ENCODE measurements around the gene TSHR. TPM values are rescaled to one million over a fixed set of nuclear protein-coding genes. Genes with fewer than 3 reads are reported as not detected.

TSHR gene
- total and polyA plus RNA-seq, 2 of the 4 experiments (the other 2 are of a cell fraction), result not detected

DNA sequence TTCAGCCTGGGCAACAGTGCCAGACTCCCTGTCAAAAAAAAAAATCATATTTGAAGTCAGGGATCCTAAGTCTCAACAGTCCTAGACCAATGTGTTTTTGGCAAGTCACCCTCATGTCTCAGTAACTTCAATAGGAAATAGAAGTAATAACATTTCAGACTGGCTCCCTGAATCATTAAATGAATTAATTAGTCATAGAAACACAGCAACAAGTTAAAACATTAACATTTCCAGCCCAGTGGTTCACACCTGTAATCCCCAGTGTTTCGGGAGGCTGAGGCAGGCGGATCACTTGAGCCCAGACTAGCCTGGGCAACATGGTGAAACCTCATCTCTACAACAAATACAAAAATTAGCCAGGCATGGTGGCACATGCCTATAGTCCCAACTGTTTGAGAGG lies 140.1 kb downstream of the TSHR start:
- no peaks in the 10 kb centered on the region for H3K79me1 ChIP-seq (ENCODE audit: low read depth in 1 of 2, low read length in 2 of 2)
- no peaks in the 10 kb centered on the region for H3K9me3 ChIP-seq (ENCODE audit: control insufficient read depth, insufficient read depth, low read length)
- TF ChIP-seq RFX5 (IDR thresholded peaks at IDR 0.05; ENCODE audit: low read depth, low read length) (no peak), RCOR1 (IDR thresholded peaks at IDR 0.05; ENCODE audit: insufficient replicate concordance, low read length) (no peak), FOS (IDR thresholded peaks at IDR 0.05; ENCODE audit: low read depth, low read length) (no peak), SMC3 (IDR thresholded peaks at IDR 0.05; ENCODE audit: low read depth, low read length) (no peak), RAD21 (IDR thresholded peaks at IDR 0.05; ENCODE audit: low read length) (no peak)
- TF ChIP-seq, protein P1, sequence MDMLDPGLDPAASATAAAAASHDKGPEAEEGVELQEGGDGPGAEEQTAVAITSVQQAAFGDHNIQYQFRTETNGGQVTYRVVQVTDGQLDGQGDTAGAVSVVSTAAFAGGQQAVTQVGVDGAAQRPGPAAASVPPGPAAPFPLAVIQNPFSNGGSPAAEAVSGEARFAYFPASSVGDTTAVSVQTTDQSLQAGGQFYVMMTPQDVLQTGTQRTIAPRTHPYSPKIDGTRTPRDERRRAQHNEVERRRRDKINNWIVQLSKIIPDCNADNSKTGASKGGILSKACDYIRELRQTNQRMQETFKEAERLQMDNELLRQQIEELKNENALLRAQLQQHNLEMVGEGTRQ (IDR thresholded peaks at IDR 0.05; ENCODE audit: low read depth, low read length), result no peak
- dilution Hi-C loops (cut with HindIII; ENCODE audit: low sequenced_read_pairs, unreplicated experiment), result no loop called here
- POLR2A ChIA-PET (ENCODE audit: unreplicated experiment), result no interaction called here
- no peaks in the 10 kb centered on the region for H3K9me1 ChIP-seq (ENCODE audit: insufficient read depth, low read length)
- no peak overlapping the region for H4K91ac ChIP-seq (ENCODE audit: insufficient read depth, low read depth, low read length)
- no peak overlapping the region for H3K56ac ChIP-seq (ENCODE audit: extremely low read depth, insufficient read depth, low read length)
- H3K4me2 ChIP-seq (ENCODE audit: low read depth, low read length), result no peak overlapping the region
- no peaks in the 10 kb centered on the region for H3K4me1 ChIP-seq (ENCODE audit: control insufficient read depth, insufficient read depth, low read length)
- no peak overlapping the region for H3K14ac ChIP-seq (replicated peaks; ENCODE audit: low read depth, low read length)
- H4K8ac ChIP-seq (ENCODE audit: low read depth in 2 of 2, low read length in 2 of 2), result no peak overlapping the region
- no peaks in the 10 kb centered on the region for H3K27me3 ChIP-seq (ENCODE audit: control insufficient read depth, insufficient read depth, low read length)
- no CpG with 5 or more reads among the region's 2 CpGs for WGBS, 2 experiments (ENCODE audit: extremely low coverage in 2 of 2, insufficient read length in 1 of 2)
- no peaks in the 10 kb centered on the region for H4K20me1 ChIP-seq (ENCODE audit: insufficient read depth, low read length)
- H3K4ac ChIP-seq (ENCODE audit: low read depth, low read length), result no peak overlapping the region
- no peak overlapping the region for H3K9ac ChIP-seq (ENCODE audit: low read depth, low read length)
- H3K36me3 ChIP-seq (ENCODE audit: control insufficient read depth, insufficient read depth, low read length), result no peaks in the 10 kb centered on the region
- H2BK20ac ChIP-seq (ENCODE audit: low read depth, low read length), result no peak overlapping the region
- no peak overlapping the region for H4K5ac ChIP-seq (ENCODE audit: low read depth, low read length)
- no peak overlapping the region for H2BK15ac ChIP-seq (ENCODE audit: low read depth, low read length)
- no peak for ATAC-seq (ENCODE audit: low read depth)
- intact Hi-C loops (cut with micrococcal nuclease), result no loop called here
- no TSS peak for BruUV-seq (replicated peaks)
- H2AK5ac ChIP-seq (ENCODE audit: low read depth, low read length), result no peak overlapping the region
- no peak overlapping the region for H3K18ac ChIP-seq (ENCODE audit: low read depth, low read length)
- no peak overlapping the region for H3K4me3 ChIP-seq (ENCODE audit: insufficient read depth, low read depth, low read length)
- no peak overlapping the region for H2AFZ ChIP-seq (replicated peaks; ENCODE audit: low read length, poor library complexity)
- CTCF ChIA-PET, result no interaction called here
- DNase-seq, result no peak
- H3K23ac ChIP-seq (ENCODE audit: low read depth, low read length), result no peak overlapping the region
- no peak overlapping the region for H3K27ac ChIP-seq (ENCODE audit: insufficient read depth, low read length)
- no peak overlapping the region for H2BK5ac ChIP-seq (ENCODE audit: low read depth, low read length, poor library complexity, severe bottlenecking)
- H2BK120ac ChIP-seq (ENCODE audit: low read depth, low read length), result no peak overlapping the region
- in situ Hi-C loops (cut with MboI; ENCODE audit: low sequenced_read_pairs), result no loop called here
- no peak overlapping the region for H2AK9ac ChIP-seq (replicated peaks; ENCODE audit: low read depth, low read length, poor library complexity)
